CD4-positive, alpha-beta T cell treated with Interleukin-6 at 100 ng/mL for 8 hours (primary cell): ENCODE measurements around the gene SELENBP1.

Experiments
- DNase-seq: peaks from one replicate; pipeline ENCODE4 v3.0.0-alpha.2; 2020; ENCODE audit warnings: mixed read lengths, low spot score

SELENBP1 gene

GRCh38 chr1:151343587-151343986, 28.9 kb downstream of the SELENBP1 start:
- DNase-seq = no peak

- DNase-seq = no peak
These were observed 29.9 kb downstream of the SELENBP1 start for GRCh38 chr1:151342569-151342968.

DNA sequence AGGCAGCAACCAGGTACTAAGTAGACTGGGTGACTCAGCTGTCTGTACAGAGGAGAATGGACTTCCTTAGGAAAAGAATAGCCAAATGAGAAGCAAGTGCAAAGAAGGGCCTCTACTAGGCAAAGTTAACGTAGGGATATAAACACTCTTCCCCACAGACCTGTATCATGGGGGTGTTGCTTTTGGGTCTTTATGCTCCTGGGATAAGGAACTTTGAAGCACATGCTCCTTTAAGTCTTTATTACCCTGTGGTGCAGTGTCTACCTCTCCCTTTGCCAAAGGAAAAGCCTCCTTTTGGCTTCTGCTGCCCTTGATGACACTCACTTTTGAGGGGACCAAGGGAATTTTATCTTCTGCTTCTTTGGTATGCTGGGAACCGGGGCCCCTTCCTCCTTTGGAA, 30.5 kb downstream of the SELENBP1 start:
- no peak for DNase-seq

DNA sequence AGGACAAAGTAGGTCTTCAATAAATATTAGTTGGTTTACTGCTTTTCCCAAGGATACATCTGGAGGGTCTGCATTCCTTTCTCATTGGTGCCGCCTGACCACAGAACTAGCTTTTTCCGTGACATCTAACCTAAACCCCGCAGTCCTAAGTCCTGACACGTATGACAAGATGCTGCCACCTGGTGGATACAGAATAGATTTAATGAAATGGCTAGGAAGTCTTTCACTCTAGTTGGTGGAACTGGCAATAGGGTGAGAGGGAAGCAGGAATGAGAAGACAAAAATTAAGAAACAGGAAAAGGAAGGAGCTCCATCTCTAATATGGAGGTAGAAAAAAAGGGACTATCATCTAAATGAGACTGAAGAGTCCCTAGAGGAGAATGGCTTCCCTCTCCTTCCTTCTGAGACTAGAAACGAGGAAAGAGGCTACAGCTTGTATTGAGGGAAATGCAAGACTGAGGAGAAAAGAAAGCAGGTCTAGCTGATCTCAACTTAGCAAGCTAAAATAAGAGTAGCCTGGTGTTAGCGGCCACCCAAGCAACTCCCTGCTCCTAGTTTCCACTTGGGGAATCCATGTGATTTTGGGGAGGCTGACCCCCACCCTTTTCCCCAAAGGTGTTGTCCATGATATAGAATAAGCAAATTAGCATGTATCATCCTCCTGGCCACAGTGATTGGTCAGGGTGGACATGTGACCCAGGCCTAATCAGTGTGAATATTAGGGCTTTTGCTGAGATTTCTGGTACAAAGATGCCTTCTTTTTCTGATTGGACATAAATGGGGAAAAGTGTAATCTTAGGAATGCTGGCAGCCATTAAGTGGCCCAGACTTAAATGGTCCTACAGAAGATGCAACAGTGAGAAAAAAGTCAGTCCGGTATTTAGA, 31.4 kb downstream of the SELENBP1 start:
- peak; percentile 72 for DNase-seq

DNA sequence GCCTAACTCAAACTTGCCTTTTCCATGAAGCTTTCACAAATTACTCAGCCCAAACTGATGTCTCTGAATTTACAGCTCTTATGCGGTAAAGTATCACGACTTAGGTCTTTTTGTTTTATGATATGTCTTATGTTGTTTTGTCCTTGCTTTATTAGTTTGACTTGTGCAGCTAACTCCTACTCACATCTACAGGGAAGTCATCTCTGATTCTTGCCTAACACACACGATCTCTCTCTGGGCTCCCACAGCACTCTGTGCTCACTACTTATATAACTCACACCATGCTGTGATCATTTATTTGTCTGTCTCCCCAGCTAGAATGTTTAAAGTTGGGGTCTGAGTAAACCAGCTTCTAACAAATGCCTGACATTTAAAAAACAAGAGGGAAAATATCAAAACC, 35.9 kb downstream of the SELENBP1 start:
- DNase-seq = no peak

- DNase-seq = no peak
These were observed 37.7 kb downstream of the SELENBP1 start for GRCh38 chr1:151334822-151335221.

- DNase-seq = no peak
These were observed 44.4 kb downstream of the SELENBP1 start for GRCh38 chr1:151327903-151328674.

- DNase-seq = peak; percentile 95
These were observed 45.1 kb downstream of the SELENBP1 start, which contains the start of gene PI4KB for GRCh38 chr1:151327223-151327902. Gene PI4KB (minus strand): TSS chr1:151327416. CDS start chr1:151316481, 10,935 bp downstream.

DNA sequence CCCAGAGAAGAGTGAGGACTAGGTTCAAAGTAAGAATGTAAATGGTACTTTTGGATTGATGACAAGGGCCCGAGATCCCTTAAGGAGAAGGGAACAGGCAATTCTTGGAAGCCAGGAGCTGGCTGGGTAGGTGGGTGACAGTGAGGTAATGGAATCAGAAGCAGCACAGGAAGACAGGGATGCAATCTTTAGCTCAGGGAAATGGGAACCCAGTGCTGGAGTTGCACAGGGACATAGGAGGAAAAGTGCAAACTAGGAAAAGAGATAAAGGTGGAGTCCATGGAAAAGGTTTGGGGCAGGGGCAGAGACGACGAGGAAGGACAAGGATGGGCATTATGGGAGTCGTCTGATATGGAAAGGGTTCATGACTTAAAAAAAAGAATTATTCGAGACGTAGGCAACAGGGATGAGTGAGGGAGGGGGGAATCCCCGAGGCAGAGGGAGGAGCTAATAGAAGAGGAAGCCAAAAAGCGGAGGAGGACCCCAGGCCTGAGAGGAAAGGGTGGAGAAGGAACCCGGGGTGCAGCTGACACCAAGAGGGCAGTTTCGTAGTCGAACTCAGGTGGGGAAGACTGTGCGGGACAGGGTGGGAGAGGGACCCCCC, 45.8 kb downstream of the SELENBP1 start:
- peak; percentile 47 for DNase-seq

- no peak for DNase-seq
These were observed 46.7 kb downstream of the SELENBP1 start for GRCh38 chr1:151325646-151326429.

GRCh38 chr1:151325231-151325630, 47.3 kb downstream of the SELENBP1 start:
- no peak for DNase-seq

DNA sequence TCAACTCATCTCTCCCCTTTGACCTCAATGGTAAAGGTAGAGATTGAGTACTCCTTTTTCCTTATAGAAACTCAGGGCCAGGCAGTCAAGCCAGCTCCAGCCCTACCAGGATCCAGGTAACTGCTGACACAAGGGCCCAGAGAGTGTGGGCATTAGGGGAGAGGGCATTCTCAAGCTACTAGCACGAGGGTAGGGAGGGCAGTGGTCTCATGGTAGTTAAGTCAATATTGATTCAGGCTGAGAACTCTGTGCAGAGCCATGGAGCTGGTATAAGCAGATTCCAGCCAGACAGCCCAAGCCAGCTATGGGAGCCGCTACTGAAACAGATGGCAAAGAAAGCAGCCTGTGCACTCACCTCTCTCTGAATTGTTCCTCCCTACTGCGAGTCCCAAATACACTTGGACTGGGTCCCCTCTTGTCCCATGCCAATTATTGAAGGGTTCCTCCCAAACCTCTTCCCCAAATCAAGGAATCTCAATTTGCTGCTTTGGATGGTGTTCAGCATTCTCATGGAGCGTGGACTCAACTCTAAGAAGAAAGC, 48.0 kb downstream of the SELENBP1 start:
- no peak for DNase-seq

- no peak for DNase-seq
These were observed 53.5 kb downstream of the SELENBP1 start for GRCh38 chr1:151318975-151319374.

GRCh38 chr1:151315565-151316235, 56.8 kb downstream of the SELENBP1 start:
- DNase-seq = no peak
